ENCODE data around the gene KIR2DL1.

- TF ChIP-seq RAD21 (IDR thresholded peaks at IDR 0.05; ENCODE audit: low read length) (no peak), POLR2A (IDR thresholded peaks at IDR 0.05; ENCODE audit: low read depth, low read length) (no peak), CTCF (conservative IDR thresholded peaks at IDR 0.05; ENCODE audit: low read depth, low read length) (no peak), USF2 (IDR thresholded peaks at IDR 0.05; ENCODE audit: low read depth, low read length) (no peak)
Observed at GRCh38 chr19:54804571-54804970, 35.0 kb downstream of the KIR2DL1 start.

Data from IMR-90 (cell line).